PC-9 (cell line): ENCODE data around the gene ABI3BP. TPM values are rescaled to one million over a fixed set of nuclear protein-coding genes. Genes with fewer than 3 reads are reported as not detected.

Experiments used
- BruUV-seq: library from RNA; stranded (reverse); fragments of 400-500 nt; replicated peaks from 2 replicates; lab custom pipeline; 2021; lab: Mats Ljungman, UMichigan
- CTCF ChIA-PET: fragments of 300-600 bp; sonication (Branson Sonifier 250); formaldehyde crosslinking; loops from one replicate; lab custom pipeline; 2022; ENCODE audit warnings: antibody characterized with exemption; lab: Charles Lee
- POLR2A ChIA-PET: fragments of 300-600 bp; sonication (Branson Sonifier 250); formaldehyde crosslinking; loops from one replicate; lab custom pipeline; 2022; ENCODE audit warnings: antibody characterized with exemption; ENCODE audit not compliant: unreplicated experiment; lab: Charles Lee
- DNase-seq, 2 experiments: peaks; one replicate each; pipeline versions ENCODE4 v3.0.0 to v3.0.0-alpha.2; 2015 to 2022; ENCODE audit warnings: mixed read lengths in 1 of 2
- H2AFZ ChIP-seq: fragments of 200-600 bp; sonication (generic); 2 replicates; pipeline ENCODE4 v1.8.1; 2017; ENCODE audit warnings: antibody characterized with exemption
- H3F3A ChIP-seq: fragments of 200-600 bp; sonication (generic); 2 replicates; pipeline ENCODE4 v1.8.1; 2017; ENCODE audit warnings: antibody characterized with exemption, mild to moderate bottlenecking, low read depth; ENCODE audit not compliant: insufficient read depth
- H3K27ac ChIP-seq: fragments of 200-600 bp; sonication (generic); 2 replicates; pipeline ENCODE4 v1.6.1; 2016; ENCODE audit warnings: mixed run types
- H3K27me3 ChIP-seq: fragments of 200-600 bp; sonication (generic); 2 replicates; pipeline ENCODE4 v1.6.1; 2016; ENCODE audit warnings: low read depth, mixed run types; ENCODE audit not compliant: insufficient read depth
- H3K36me3 ChIP-seq: fragments of 200-600 bp; sonication (generic); 2 replicates; pipeline ENCODE4 v1.6.1; 2016; ENCODE audit warnings: low read depth, mixed run types
- H3K4me1 ChIP-seq: fragments of 200-600 bp; sonication (generic); replicated peaks from 2 replicates; pipeline ENCODE4 v1.6.1; 2016; ENCODE audit warnings: mixed run types; ENCODE audit not compliant: insufficient read depth
- H3K4me2 ChIP-seq: fragments of 200-600 bp; sonication (generic); 2 replicates; pipeline ENCODE4 v1.6.1; 2017; ENCODE audit warnings: mixed run types
- H3K4me3 ChIP-seq: fragments of 200-600 bp; sonication (generic); 2 replicates; pipeline ENCODE4 v1.6.1; 2016; ENCODE audit warnings: mixed run types
- H3K79me2 ChIP-seq: fragments of 200-600 bp; sonication (generic); 2 replicates; pipeline ENCODE4 v1.6.1; 2017; ENCODE audit warnings: low read depth, mixed run types
- H3K9me2 ChIP-seq: fragments of 200-600 bp; sonication (generic); 2 replicates; pipeline ENCODE4 v1.8.1; 2017; ENCODE audit warnings: mild to moderate bottlenecking; ENCODE audit not compliant: insufficient read depth
- H3K9me3 ChIP-seq: fragments of 200-600 bp; sonication (generic); 2 replicates; pipeline ENCODE4 v1.8.1; 2016; ENCODE audit warnings: low read depth; ENCODE audit not compliant: insufficient read depth
- H4K20me1 ChIP-seq: fragments of 200-600 bp; sonication (generic); 2 replicates; pipeline ENCODE4 v1.8.1; 2017; ENCODE audit not compliant: insufficient read depth
- EZH2 ChIP-seq: fragments of 200-600 bp; sonication (generic); IDR thresholded peaks from 2 replicates; pipeline ENCODE4 v1.8.0; 2017; ENCODE audit warnings: antibody characterized with exemption, low read depth
- intact Hi-C: fragments of 100-400 bp; cut with micrococcal nuclease; formaldehyde crosslinking; loops from one replicate; pipeline ENCODE4 v1.10.0; 2022; ENCODE audit not compliant: unreplicated experiment
- total RNA-seq: library from RNA; stranded (reverse); gene quantifications from 2 replicates; pipeline ENCODE4 v1.2.3, GENCODE V29; 2021
- TF ChIP-seq, protein P1 (sequence below): fragments of 200-600 bp; sonication (generic); conservative IDR thresholded peaks from 2 replicates; pipeline ENCODE4 v1.6.1; 2017; ENCODE audit warnings: mixed run types, antibody characterized with exemption, mild to moderate bottlenecking, moderate library complexity

ABI3BP gene
- total RNA-seq, 1 experiment from 2014 or later: 4.2 TPM

DNA sequence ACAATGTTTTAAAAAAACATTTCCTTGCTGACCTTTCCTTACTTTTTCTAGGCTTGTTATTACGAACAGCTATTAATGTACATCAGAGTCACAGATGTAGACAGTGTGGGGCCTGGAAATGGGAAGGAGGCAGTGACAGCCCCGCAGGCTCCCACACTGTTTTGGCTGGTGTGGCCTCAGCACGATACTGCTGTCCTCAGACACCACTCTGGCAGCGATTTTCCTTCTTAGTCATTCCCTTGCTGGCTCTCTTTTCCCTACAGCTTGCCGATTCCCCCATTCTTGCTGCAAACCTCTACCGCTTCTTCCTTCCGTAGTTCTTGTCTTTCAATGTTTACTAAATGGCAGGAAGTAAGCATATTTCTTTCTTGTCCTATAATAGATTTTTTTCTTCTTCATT, 113.1 kb downstream of the ABI3BP start:
- H3K36me3 ChIP-seq: no peaks in the 10 kb centered on the region
- no peaks in the 10 kb centered on the region for H3K79me2 ChIP-seq
- no peak overlapping the region for H3K27ac ChIP-seq
- no peaks in the 10 kb centered on the region for H4K20me1 ChIP-seq
- TF ChIP-seq EZH2: no peak
- TF ChIP-seq, protein P1, sequence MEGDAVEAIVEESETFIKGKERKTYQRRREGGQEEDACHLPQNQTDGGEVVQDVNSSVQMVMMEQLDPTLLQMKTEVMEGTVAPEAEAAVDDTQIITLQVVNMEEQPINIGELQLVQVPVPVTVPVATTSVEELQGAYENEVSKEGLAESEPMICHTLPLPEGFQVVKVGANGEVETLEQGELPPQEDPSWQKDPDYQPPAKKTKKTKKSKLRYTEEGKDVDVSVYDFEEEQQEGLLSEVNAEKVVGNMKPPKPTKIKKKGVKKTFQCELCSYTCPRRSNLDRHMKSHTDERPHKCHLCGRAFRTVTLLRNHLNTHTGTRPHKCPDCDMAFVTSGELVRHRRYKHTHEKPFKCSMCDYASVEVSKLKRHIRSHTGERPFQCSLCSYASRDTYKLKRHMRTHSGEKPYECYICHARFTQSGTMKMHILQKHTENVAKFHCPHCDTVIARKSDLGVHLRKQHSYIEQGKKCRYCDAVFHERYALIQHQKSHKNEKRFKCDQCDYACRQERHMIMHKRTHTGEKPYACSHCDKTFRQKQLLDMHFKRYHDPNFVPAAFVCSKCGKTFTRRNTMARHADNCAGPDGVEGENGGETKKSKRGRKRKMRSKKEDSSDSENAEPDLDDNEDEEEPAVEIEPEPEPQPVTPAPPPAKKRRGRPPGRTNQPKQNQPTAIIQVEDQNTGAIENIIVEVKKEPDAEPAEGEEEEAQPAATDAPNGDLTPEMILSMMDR: no peak
- H3K4me2 ChIP-seq: no peak overlapping the region
- H3K4me3 ChIP-seq: no peak overlapping the region
- no TSS peak for BruUV-seq
- ChIA-PET CTCF (no interaction called here), POLR2A (interaction anchor here (0.6 kb wide), 1 partner anchor 83 kb away, joined by 3 read pairs; no protein-coding TSS in a partner anchor)
- intact Hi-C loops: no loop called here
- no peaks in the 10 kb centered on the region for H3K27me3 ChIP-seq
- no peaks in the 10 kb centered on the region for H3F3A ChIP-seq
- no peaks in the 10 kb centered on the region for H3K4me1 ChIP-seq
- H3K9me2 ChIP-seq: no peaks in the 10 kb centered on the region
- DNase-seq: no peak
- no peak overlapping the region; the same call in 1 of the 2 replicates for H2AFZ ChIP-seq
- no peaks in the 10 kb centered on the region for H3K9me3 ChIP-seq

DNA sequence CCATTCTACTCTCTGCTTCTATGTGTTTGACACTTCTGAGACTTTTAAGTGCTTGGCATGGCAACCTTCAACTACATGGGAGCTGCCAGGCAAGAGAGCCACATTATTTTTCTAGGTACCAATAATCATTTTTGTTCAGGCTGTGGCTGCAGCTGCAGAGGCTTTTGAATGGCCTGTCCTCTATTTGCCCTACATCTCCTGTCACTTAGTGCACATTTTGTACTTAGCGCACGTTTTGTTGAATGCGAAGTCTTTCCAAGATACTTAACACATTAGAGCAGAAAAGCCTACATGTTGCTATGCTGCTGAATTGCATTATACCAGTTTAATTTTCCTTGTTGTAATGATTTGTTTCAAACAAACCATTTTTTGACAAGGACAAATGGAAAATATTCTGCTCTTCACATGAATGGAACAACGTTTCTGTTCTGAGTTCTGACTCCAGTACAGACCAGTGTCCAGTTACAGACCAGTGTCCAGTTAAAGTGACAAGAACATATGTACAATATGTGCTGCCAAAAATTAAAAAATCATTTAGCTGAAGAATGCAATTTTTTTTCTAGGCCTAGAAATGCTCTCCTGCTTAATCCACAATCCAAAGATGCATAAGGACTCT, 113.9 kb downstream of the ABI3BP start:
- Histone ChIP-seq H3K9me2 (no peaks in the 10 kb centered on the region), H3F3A (no peaks in the 10 kb centered on the region), H2AFZ (no peak overlapping the region), H3K27me3 (no peaks in the 10 kb centered on the region), H3K4me3 (no peak overlapping the region), H3K79me2 (no peaks in the 10 kb centered on the region), H3K27ac (no peak overlapping the region), H3K36me3 (no peaks in the 10 kb centered on the region), H3K4me1 (no peaks in the 10 kb centered on the region), H3K9me3 (no peaks in the 10 kb centered on the region), H3K4me2 (no peak overlapping the region), H4K20me1 (no peaks in the 10 kb centered on the region)
- intact Hi-C loops: no loop called here
- DNase-seq: no peak
- TF ChIP-seq EZH2: no peak
- TF ChIP-seq, protein P1: no peak
- ChIA-PET POLR2A (no interaction called here), CTCF (no interaction called here)
- no TSS peak for BruUV-seq

DNA sequence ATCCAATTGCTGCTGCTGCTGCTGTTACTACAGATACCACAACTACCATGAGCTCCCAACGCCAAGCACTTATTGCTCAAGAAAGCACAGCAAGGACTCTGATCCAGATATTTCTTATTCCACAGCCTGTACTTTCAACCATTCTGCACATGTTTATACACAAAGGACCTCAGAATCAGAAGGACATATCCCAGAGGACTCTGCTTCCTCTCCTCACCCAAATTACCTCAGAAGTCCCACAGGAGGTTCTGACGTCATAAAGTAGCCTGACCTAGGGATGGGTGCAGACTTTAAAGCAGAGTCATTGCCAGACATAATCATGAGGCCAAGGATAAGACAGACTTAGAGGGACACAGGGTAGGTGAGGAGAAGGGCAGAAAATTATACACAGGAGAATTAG, 115.9 kb downstream of the ABI3BP start:
- H3K79me2 ChIP-seq: no peaks in the 10 kb centered on the region
- intact Hi-C loops: no loop called here

More for the DNA sequence above, 115.9 kb downstream of the ABI3BP start:
- Histone ChIP-seq H3K27ac (no peak overlapping the region), H3K27me3 (no peaks in the 10 kb centered on the region), H3K9me2 (no peaks in the 10 kb centered on the region), H3K4me1 (no peaks in the 10 kb centered on the region), H3K9me3 (no peaks in the 10 kb centered on the region), H2AFZ (peak overlapping the region; percentile 29; the same call in 1 of the 2 replicates), H3K4me3 (no peak overlapping the region), H3F3A (no peaks in the 10 kb centered on the region), H3K4me2 (no peak overlapping the region), H4K20me1 (no peaks in the 10 kb centered on the region), H3K36me3 (no peaks in the 10 kb centered on the region)
- TF ChIP-seq, protein P1: no peak
- TF ChIP-seq EZH2: no peak
- no peak for DNase-seq
- ChIA-PET CTCF (no interaction called here), POLR2A (no interaction called here)
- BruUV-seq: no TSS peak
